Cardiac muscle cell (in vitro differentiated cells and primary cell): Measurements from ENCODE around the gene TUBGCP4. TPM values are rescaled to one million over a fixed set of nuclear protein-coding genes. Genes with fewer than 3 reads are reported as not detected.

Experiments
- DNase-seq, 2 donors: peaks; one replicate each; pipeline versions ENCODE4 v3.0.0 to v3.0.0-alpha.2; 2010 to 2017; ENCODE audit warnings: low read depth in 1 of 2, low spot score in 1 of 2
- H3K27ac ChIP-seq: fragments of 200-600 bp; sonication (generic); 2 replicates; pipeline ENCODE4 v1.5.1; 2016
- H3K27me3 ChIP-seq: fragments of 200-600 bp; sonication (generic); 2 replicates; pipeline ENCODE4 v1.6.0; 2016; ENCODE audit warnings: control low read depth
- H3K36me3 ChIP-seq: fragments of 200-600 bp; sonication (generic); 2 replicates; pipeline ENCODE4 v1.5.1; 2016; ENCODE audit warnings: control low read depth
- H3K4me1 ChIP-seq: fragments of 200-600 bp; sonication (generic); 2 replicates; pipeline ENCODE4 v1.8.1; 2017; ENCODE audit warnings: low read depth, mild to moderate bottlenecking, mixed run types
- H3K4me3 ChIP-seq: fragments of 200-600 bp; sonication (generic); 2 replicates; pipeline ENCODE4 v1.5.1; 2016; ENCODE audit warnings: mild to moderate bottlenecking
- H3K9me3 ChIP-seq: fragments of 200-600 bp; sonication (generic); 2 replicates; pipeline ENCODE4 v1.5.1; 2017; ENCODE audit warnings: low read depth, mild to moderate bottlenecking, control low read depth
- CTCF ChIP-seq: IDR thresholded peaks from 2 replicates; pipeline ENCODE4 v1.5.1; 2012; ENCODE audit warnings: low read depth, mild to moderate bottlenecking, low read length
- polyA plus RNA-seq: library from polyadenylated mRNA; unstranded; fragments of >200 nt; fragmentation: Nextera tagmentation; extraction: Ambion mirVana; gene quantifications from 2 replicates; pipeline ENCODE4 v1.2.1, GENCODE V29; 2016
- total RNA-seq: library from RNA; depleted of rRNA; stranded (reverse); fragments of >200 nt; gene quantifications from 2 replicates; pipeline ENCODE4 v1.2.3, GENCODE V29; 2016

Gene TUBGCP4
- total and polyA plus RNA-seq, 2 experiments from 2014 or later, result 10.7 to 19.1 TPM

- Histone ChIP-seq H3K9me3 (no peaks in the 10 kb centered on the region), H3K36me3 (peaks cover 65% of the 10 kb centered on the region), H3K27ac (no peak overlapping the region), H3K4me3 (no peak overlapping the region), H3K4me1 (no peaks in the 10 kb centered on the region), H3K27me3 (no peaks in the 10 kb centered on the region)
- peak in 1 of 2 donors; percentile 59 for DNase-seq
- TF ChIP-seq CTCF, result no peak
Observed at GRCh38 chr15:43441316-43441715, 70.4 kb downstream of the TUBGCP4 start.

- Histone ChIP-seq H3K27me3 (no peaks in the 10 kb centered on the region), H3K36me3 (peaks cover 33% of the 10 kb centered on the region), H3K9me3 (no peaks in the 10 kb centered on the region), H3K4me1 (no peaks in the 10 kb centered on the region), H3K27ac (no peak overlapping the region), H3K4me3 (no peak overlapping the region)
- no peak for TF ChIP-seq CTCF
- DNase-seq, result no peak
Observed at GRCh38 chr15:43446344-43446743, 75.4 kb downstream of the TUBGCP4 start.

GRCh38 chr15:43449981-43450380 is 79.1 kb downstream of the TUBGCP4 start:
- no peak overlapping the region for H3K27ac ChIP-seq
- peak in 1 of 2 donors; percentile 6 for DNase-seq
- no peak for TF ChIP-seq CTCF
- no peaks in the 10 kb centered on the region for H3K4me1 ChIP-seq
- no peaks in the 10 kb centered on the region for H3K27me3 ChIP-seq
- H3K4me3 ChIP-seq, result no peak overlapping the region
- peaks cover 31% of the 10 kb centered on the region for H3K36me3 ChIP-seq
- no peaks in the 10 kb centered on the region for H3K9me3 ChIP-seq

Other genes starting within 250 kb of the TUBGCP4 start
- 8.6 and 9.1 TPM in 2 replicates for gene TMEM62, start 237.5 kb upstream of the TUBGCP4 start, total RNA-seq
- 7.8 and 9.1 TPM in 2 replicates for gene TMEM62, start 237.5 kb upstream of the TUBGCP4 start, polyA plus RNA-seq
- gene CCNDBP1, start 185.7 kb upstream of the TUBGCP4 start, total RNA-seq, result 77.4 and 117 TPM in 2 replicates
- gene CCNDBP1, start 185.7 kb upstream of the TUBGCP4 start, polyA plus RNA-seq, result 82.4 and 104 TPM in 2 replicates
- gene EPB42, start 150.1 kb upstream of the TUBGCP4 start, total RNA-seq, result 0.12 and 0.39 TPM in 2 replicates
- 0.94 TPM in 1 of 2 replicates, not detected in the other for gene EPB42, start 150.1 kb upstream of the TUBGCP4 start, polyA plus RNA-seq
- not detected in 2 replicates for gene TGM5, start 104.2 kb upstream of the TUBGCP4 start, total RNA-seq
- gene TGM5, start 104.2 kb upstream of the TUBGCP4 start, polyA plus RNA-seq, result not detected in 2 replicates
- not detected in 2 replicates for gene TGM7, start 68.8 kb upstream of the TUBGCP4 start, total RNA-seq
- not detected in 2 replicates for gene TGM7, start 68.8 kb upstream of the TUBGCP4 start, polyA plus RNA-seq
- 5.3 and 8.2 TPM in 2 replicates for gene LCMT2, start 40.5 kb upstream of the TUBGCP4 start, total RNA-seq
- 7.7 and 11.6 TPM in 2 replicates for gene LCMT2, start 40.5 kb upstream of the TUBGCP4 start, polyA plus RNA-seq
- gene ZSCAN29, start 58 bp upstream of the TUBGCP4 start, total RNA-seq, result 27.1 and 29.8 TPM in 2 replicates
- 10.9 and 13.7 TPM in 2 replicates for gene ZSCAN29, start 58 bp upstream of the TUBGCP4 start, polyA plus RNA-seq
- 72.1 and 84.1 TPM in 2 replicates for gene TP53BP1, start 122.1 kb downstream of the TUBGCP4 start, total RNA-seq
- gene TP53BP1, start 122.1 kb downstream of the TUBGCP4 start, polyA plus RNA-seq, result 41.0 and 41.1 TPM in 2 replicates
- 30.6 TPM in 2 replicates for gene MAP1A, start 146.5 kb downstream of the TUBGCP4 start, total RNA-seq
- 13.8 and 19.3 TPM in 2 replicates for gene MAP1A, start 146.5 kb downstream of the TUBGCP4 start, polyA plus RNA-seq
- gene PPIP5K1, start 219.1 kb downstream of the TUBGCP4 start, total RNA-seq, result 16.0 and 20.0 TPM in 2 replicates
- 16.5 and 17.6 TPM in 2 replicates for gene PPIP5K1, start 219.1 kb downstream of the TUBGCP4 start, polyA plus RNA-seq
- 1.5 and 3.8 TPM in 2 replicates for gene CKMT1B, start 222.9 kb downstream of the TUBGCP4 start, total RNA-seq
- 3.3 and 6.5 TPM in 2 replicates for gene CKMT1B, start 222.9 kb downstream of the TUBGCP4 start, polyA plus RNA-seq
- 2.5 and 4.6 TPM in 2 replicates for gene STRC, start 247.7 kb downstream of the TUBGCP4 start, total RNA-seq
- 0.95 and 5.6 TPM in 2 replicates for gene STRC, start 247.7 kb downstream of the TUBGCP4 start, polyA plus RNA-seq